Fibroblast of lung (primary cell): Measurements from ENCODE around the gene TFAP2C. TPM values are rescaled to one million over a fixed set of nuclear protein-coding genes. Genes with fewer than 3 reads are reported as not detected.

ENCODE experiments used
- DNase-seq, 2 donors: peaks; one replicate each; pipeline versions ENCODE4 v3.0.0 to v3.0.0-alpha.2; 2010; ENCODE audit warnings: low read depth in 2 of 2
- H2AFZ ChIP-seq: 2 replicates; pipeline ENCODE4 v1.5.1; 2012; ENCODE audit warnings: low read length, control low read depth, inconsistent platforms
- H3K27ac ChIP-seq: 2 replicates; pipeline ENCODE4 v1.5.1; 2011; ENCODE audit warnings: low read length, control low read depth; ENCODE audit not compliant: insufficient read depth
- H3K27me3 ChIP-seq: 2 replicates; pipeline ENCODE4 v1.5.1; 2011; ENCODE audit warnings: mild to moderate bottlenecking, low read length; ENCODE audit not compliant: control insufficient read depth, insufficient read depth
- H3K36me3 ChIP-seq: 2 replicates; pipeline ENCODE4 v1.5.1; 2011; ENCODE audit warnings: low read length; ENCODE audit not compliant: control insufficient read depth, insufficient read depth
- H3K4me1 ChIP-seq: 2 replicates; pipeline ENCODE4 v1.5.1; 2011; ENCODE audit warnings: low read length; ENCODE audit not compliant: control insufficient read depth, insufficient read depth; ENCODE audit errors: extremely low read depth
- H3K4me2 ChIP-seq: 2 replicates; pipeline ENCODE4 v1.5.1; 2011; ENCODE audit warnings: low read length, control low read depth; ENCODE audit not compliant: insufficient read depth; ENCODE audit errors: extremely low read depth
- H3K4me3 ChIP-seq, 4 experiments: fragments of 200-600 bp in 1 of 4; sonication (generic) in 1 of 4; replicated peaks in 1 of 4; 2 replicates each; pipeline ENCODE4 v1.5.1; 2011 to 2016; ENCODE audit warnings: low read length in 4 of 4, low read depth in 3 of 4, mild to moderate bottlenecking in 3 of 4, control low read depth in 2 of 4, inconsistent platforms in 1 of 4, mixed read lengths in 1 of 4; ENCODE audit not compliant: insufficient read depth in 1 of 4; ENCODE audit errors: control extremely low read depth in 1 of 4
- H3K79me2 ChIP-seq: 2 replicates; pipeline ENCODE4 v1.5.1; 2012; ENCODE audit warnings: mild to moderate bottlenecking, low read length, inconsistent platforms; ENCODE audit not compliant: control insufficient read depth, insufficient read depth
- H3K9ac ChIP-seq: 2 replicates; pipeline ENCODE4 v1.5.1; 2011; ENCODE audit warnings: mild to moderate bottlenecking, low read length, control low read depth; ENCODE audit not compliant: insufficient read depth
- H3K9me3 ChIP-seq: 2 replicates; pipeline ENCODE4 v1.5.1; 2012; ENCODE audit warnings: low read depth, low read length; ENCODE audit not compliant: control insufficient read depth, insufficient read depth
- H4K20me1 ChIP-seq: 2 replicates; pipeline ENCODE4 v1.5.1; 2011; ENCODE audit warnings: low read length; ENCODE audit not compliant: control insufficient read depth, insufficient read depth; ENCODE audit errors: extremely low read depth
- EZH2 ChIP-seq: IDR thresholded peaks from 2 replicates; pipeline ENCODE4 v1.5.1; 2012; ENCODE audit warnings: low read length, control low read depth, mild to moderate bottlenecking; ENCODE audit errors: missing control alignments
- polyA plus RNA-seq, 2 donors: library from polyadenylated mRNA; depleted of rRNA in 1 of 2; stranded (reverse) in 1 of 2; unstranded in 1 of 2; fragments of >200 nt; gene quantifications; 2 replicates each; pipeline ENCODE4 v1.2.1, GENCODE V29; 2011 to 2012; ENCODE audit warnings: missing spikeins in 1 of 2
- total RNA-seq: library from RNA; depleted of rRNA; stranded (reverse); fragments of >200 nt; gene quantifications from 2 replicates; pipeline ENCODE4 v1.2.1, GENCODE V29; 2014
- TF ChIP-seq, protein P1 (sequence below), 2 donors: IDR thresholded peaks in 1 of 2; conservative IDR thresholded peaks in 1 of 2; 1 replicate in 1 of 2; 2 replicates in 1 of 2; pipeline ENCODE4 v1.5.1; 2011 to 2012; ENCODE audit warnings: low read length in 2 of 2, control low read depth in 1 of 2, inconsistent platforms in 1 of 2, low read depth in 1 of 2, mild to moderate bottlenecking in 1 of 2

TFAP2C gene
- total and polyA plus RNA-seq, 2 donors (not counting 1 experiment from before 2014, with no cell fraction given): 0.39 TPM; not detected in 1

DNA sequence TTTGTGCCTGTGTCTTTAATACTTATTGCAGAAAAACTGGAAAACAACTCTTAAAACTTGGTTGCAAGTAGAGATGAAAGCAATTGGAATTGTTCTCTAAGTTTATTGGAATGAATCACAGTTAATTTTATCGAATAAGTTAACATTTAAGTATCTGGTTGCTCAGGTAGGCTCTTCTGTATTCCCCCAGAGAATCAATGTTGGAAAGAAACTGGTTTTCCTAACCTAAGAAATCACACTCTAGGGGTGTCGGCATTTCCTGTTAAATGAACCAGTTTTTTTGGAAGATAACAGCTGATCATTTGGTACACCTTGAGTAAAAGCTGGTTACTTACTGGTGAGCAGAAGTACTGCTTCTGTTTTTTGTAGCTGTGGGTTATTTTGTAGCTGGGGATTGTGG is 5.2 kb downstream of the TFAP2C start:
- Histone ChIP-seq H3K4me2 (no peak overlapping the region), H2AFZ (no peak overlapping the region), H3K9ac (no peak overlapping the region), H3K27ac (no peak overlapping the region), H4K20me1 (no peaks in the 10 kb centered on the region), H3K4me1 (no peaks in the 10 kb centered on the region), H3K9me3 (no peaks in the 10 kb centered on the region), H3K4me3 (no peak overlapping the region), H3K79me2 (no peaks in the 10 kb centered on the region), H3K27me3 (peaks cover 20% of the 10 kb centered on the region), H3K36me3 (no peaks in the 10 kb centered on the region)
- no peak for TF ChIP-seq EZH2
- TF ChIP-seq, protein P1, sequence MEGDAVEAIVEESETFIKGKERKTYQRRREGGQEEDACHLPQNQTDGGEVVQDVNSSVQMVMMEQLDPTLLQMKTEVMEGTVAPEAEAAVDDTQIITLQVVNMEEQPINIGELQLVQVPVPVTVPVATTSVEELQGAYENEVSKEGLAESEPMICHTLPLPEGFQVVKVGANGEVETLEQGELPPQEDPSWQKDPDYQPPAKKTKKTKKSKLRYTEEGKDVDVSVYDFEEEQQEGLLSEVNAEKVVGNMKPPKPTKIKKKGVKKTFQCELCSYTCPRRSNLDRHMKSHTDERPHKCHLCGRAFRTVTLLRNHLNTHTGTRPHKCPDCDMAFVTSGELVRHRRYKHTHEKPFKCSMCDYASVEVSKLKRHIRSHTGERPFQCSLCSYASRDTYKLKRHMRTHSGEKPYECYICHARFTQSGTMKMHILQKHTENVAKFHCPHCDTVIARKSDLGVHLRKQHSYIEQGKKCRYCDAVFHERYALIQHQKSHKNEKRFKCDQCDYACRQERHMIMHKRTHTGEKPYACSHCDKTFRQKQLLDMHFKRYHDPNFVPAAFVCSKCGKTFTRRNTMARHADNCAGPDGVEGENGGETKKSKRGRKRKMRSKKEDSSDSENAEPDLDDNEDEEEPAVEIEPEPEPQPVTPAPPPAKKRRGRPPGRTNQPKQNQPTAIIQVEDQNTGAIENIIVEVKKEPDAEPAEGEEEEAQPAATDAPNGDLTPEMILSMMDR (conservative IDR thresholded peaks at IDR 0.05 in 1 of 2, IDR thresholded peaks at IDR 0.05 in 1 of 2; ENCODE audit: low read depth in 1 of 2, low read length in 2 of 2): no peak
- no peak for DNase-seq

DNA sequence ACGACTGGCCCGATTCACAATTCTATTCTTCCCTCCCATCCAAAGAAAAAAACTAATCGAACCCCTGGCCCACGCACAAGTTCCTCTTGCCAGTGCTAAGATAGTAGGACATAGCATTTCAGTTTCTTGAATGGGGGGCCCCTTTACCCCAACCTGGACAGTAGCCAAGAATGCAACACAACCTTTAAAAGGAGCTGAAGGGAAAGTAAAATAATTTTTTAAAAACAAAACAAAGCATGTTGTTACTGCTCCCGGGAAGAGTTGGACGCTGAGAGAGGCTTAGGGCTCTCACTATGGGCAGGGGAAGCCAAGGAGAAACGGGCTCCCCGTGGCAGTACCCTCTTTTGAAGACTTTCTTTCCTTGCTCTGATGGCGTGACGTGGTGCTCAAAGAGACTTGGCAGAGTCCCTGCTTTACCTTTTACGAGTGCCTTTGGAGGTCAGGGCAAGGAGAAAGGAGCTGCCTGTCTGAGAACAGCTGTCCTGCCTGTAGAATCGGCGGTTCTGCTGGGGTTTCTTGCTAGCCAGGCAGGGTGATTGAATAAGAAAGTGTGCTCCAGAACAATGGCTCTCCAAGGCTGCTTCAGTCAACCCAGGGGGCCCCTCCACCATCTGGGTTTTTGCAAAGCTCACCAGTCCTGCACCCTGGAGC is 5.8 kb downstream of the TFAP2C start:
- Histone ChIP-seq H3K9ac (no peak overlapping the region), H3K4me3 (no peak overlapping the region), H4K20me1 (no peaks in the 10 kb centered on the region), H2AFZ (no peak overlapping the region), H3K36me3 (no peaks in the 10 kb centered on the region), H3K27me3 (peaks cover 15% of the 10 kb centered on the region), H3K79me2 (no peaks in the 10 kb centered on the region), H3K4me1 (no peaks in the 10 kb centered on the region), H3K9me3 (no peaks in the 10 kb centered on the region), H3K4me2 (no peak overlapping the region), H3K27ac (no peak overlapping the region)
- TF ChIP-seq, protein P1 (conservative IDR thresholded peaks at IDR 0.05 in 1 of 2, IDR thresholded peaks at IDR 0.05 in 1 of 2; ENCODE audit: low read depth in 1 of 2, low read length in 2 of 2): no peak
- no peak for TF ChIP-seq EZH2
- no peak for DNase-seq

DNA sequence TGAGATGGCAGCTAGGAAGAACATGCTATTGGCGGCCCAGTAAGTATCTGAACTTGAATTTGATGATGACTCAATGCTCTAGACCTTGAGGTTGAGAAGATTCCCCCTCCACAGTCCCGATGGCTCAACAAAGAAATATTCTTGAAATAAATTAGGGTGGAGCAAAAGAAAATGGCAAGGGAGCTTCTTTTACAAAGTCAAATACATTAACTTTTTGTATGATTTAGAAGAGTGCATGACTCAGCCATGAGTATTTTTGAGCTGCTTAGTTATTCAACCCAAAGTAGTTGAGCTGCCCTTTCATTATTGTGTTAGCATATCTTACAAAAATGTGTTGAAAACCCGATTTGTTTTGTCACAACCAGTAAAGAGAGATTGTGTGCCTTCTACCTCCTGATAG is 7.6 kb downstream of the TFAP2C start:
- Histone ChIP-seq H4K20me1 (no peaks in the 10 kb centered on the region), H3K4me3 (no peak overlapping the region), H3K36me3 (no peaks in the 10 kb centered on the region), H2AFZ (no peak overlapping the region), H3K79me2 (no peaks in the 10 kb centered on the region), H3K27ac (no peak overlapping the region), H3K9ac (no peak overlapping the region), H3K27me3 (peaks cover under 1% of the 10 kb centered on the region), H3K4me2 (no peak overlapping the region), H3K4me1 (no peaks in the 10 kb centered on the region), H3K9me3 (no peaks in the 10 kb centered on the region)
- TF ChIP-seq, protein P1 (conservative IDR thresholded peaks at IDR 0.05 in 1 of 2, IDR thresholded peaks at IDR 0.05 in 1 of 2; ENCODE audit: low read depth in 1 of 2, low read length in 2 of 2): no peak
- TF ChIP-seq EZH2: no peak
- peak in 1 of 2 donors; percentile 91 for DNase-seq
